HG03025 (cell line): Measurements from ENCODE around the gene CYP4F11.
"Not testable (repeated sequence)": the region's sequence is repeated elsewhere in the genome, so short reads cannot be mapped to it uniquely, and the experiment has no call there.

ENCODE experiments used
- ATAC-seq: cut with Tn5 transposase; IDR thresholded peaks from one replicate; pipeline ENCODE4 v1.9.1; 2021; ENCODE audit warnings: mild to moderate bottlenecking, moderate library complexity; ENCODE audit not compliant: unreplicated experiment, low FRiP score

Gene CYP4F11

GRCh38 chr19:15889339-15889738, 45.0 kb downstream of the CYP4F11 start:
- ATAC-seq: not testable (repeated sequence)

- ATAC-seq: no peak
Measured at GRCh38 chr19:15885919-15886318, 48.4 kb downstream of the CYP4F11 start.

GRCh38 chr19:15885167-15885566, 49.2 kb downstream of the CYP4F11 start:
- ATAC-seq: no peak

- not testable (repeated sequence) for ATAC-seq
Measured at GRCh38 chr19:15883329-15883728, 51.0 kb downstream of the CYP4F11 start.

- no peak for ATAC-seq
Measured at GRCh38 chr19:15874821-15875474, 59.4 kb downstream of the CYP4F11 start.

GRCh38 chr19:15873771-15874170, 60.6 kb downstream of the CYP4F11 start:
- not testable (repeated sequence) for ATAC-seq

- no peak for ATAC-seq
Measured at GRCh38 chr19:15871570-15871969, 62.8 kb downstream of the CYP4F11 start.

- no peak for ATAC-seq
Measured at GRCh38 chr19:15869873-15870272, 64.5 kb downstream of the CYP4F11 start.

- ATAC-seq: no peak
Measured at GRCh38 chr19:15869109-15869555, 65.2 kb downstream of the CYP4F11 start.

- ATAC-seq: no peak
Measured at GRCh38 chr19:15866636-15867035, 67.7 kb downstream of the CYP4F11 start.

GRCh38 chr19:15864824-15865223, 69.5 kb downstream of the CYP4F11 start:
- no peak for ATAC-seq

GRCh38 chr19:15863272-15863671, 71.1 kb downstream of the CYP4F11 start:
- ATAC-seq: no peak

- no peak for ATAC-seq
Measured at GRCh38 chr19:15862444-15862843, 71.9 kb downstream of the CYP4F11 start.
